Skin of body (tissue), 3 donors: ENCODE measurements around the gene ANXA4. TPM values are rescaled to one million over a fixed set of nuclear protein-coding genes. Genes with fewer than 3 reads are reported as not detected.

Experiments
- DNase-seq: peaks from one replicate; lab custom pipeline; 2025; lab: John Stamatoyannopoulos, UW
- small RNA-seq: library from RNA; depleted of rRNA; stranded (forward); fragments of <200 nt; gene quantifications from one replicate; pipeline ENCODE3, GENCODE V24; 2014; ENCODE audit warnings: low replicate concordance
- total RNA-seq: library from RNA; depleted of rRNA; stranded (reverse); fragments of >200 nt; gene quantifications from one replicate; pipeline ENCODE4 v1.2.3, GENCODE V29; 2014

The ANXA4 gene
- total RNA-seq, 1 donor from 2014 or later: 33.5 TPM

GRCh38 chr2:69844560-69844959 is 102.6 kb downstream of the ANXA4 start:
- no peak for DNase-seq

GRCh38 chr2:69846182-69847067 is 104.5 kb downstream of the ANXA4 start:
- DNase-seq: no peak

GRCh38 chr2:69847068-69847828 is 105.3 kb downstream of the ANXA4 start:
- no peak for DNase-seq

GRCh38 chr2:69848186-69848790 is 106.4 kb downstream of the ANXA4 start:
- DNase-seq: no peak

GRCh38 chr2:69858261-69858660 is 116.3 kb downstream of the ANXA4 start:
- DNase-seq: no peak

GRCh38 chr2:69863298-69863697 is 121.4 kb downstream of the ANXA4 start:
- DNase-seq: no peak

Small RNA genes lying within 50 kb of the gene (small RNA-seq; reads per million reads assigned to genes)
- gene RPL23AP92: not detected

Other genes with a start within 250 kb of the ANXA4 start
- gene AAK1, start 98.4 kb upstream of the ANXA4 start, total RNA-seq: 29.9 TPM
- 21.5 TPM for gene GMCL1, start 87.5 kb downstream of the ANXA4 start, total RNA-seq
- 40.5 TPM for gene SNRNP27, start 151.8 kb downstream of the ANXA4 start, total RNA-seq
- 29.5 TPM for gene MXD1, start 173.0 kb downstream of the ANXA4 start, total RNA-seq
- gene ASPRV1, start 219.5 kb downstream of the ANXA4 start, total RNA-seq: 39.5 TPM